Left ventricle myocardium inferior (tissue), 1 donor: ENCODE measurements around the gene VPREB3. TPM values are rescaled to one million over a fixed set of nuclear protein-coding genes. Genes with fewer than 3 reads are reported as not detected.

Source experiments
- DNase-seq: peaks from one replicate; pipeline ENCODE4 v3.0.0-alpha.2; 2020
- H3K27ac ChIP-seq: fragments of 200-600 bp; replicated peaks from 2 replicates; pipeline ENCODE4 v1.8.0; 2021
- H3K27me3 ChIP-seq: fragments of 200-600 bp; 2 replicates; pipeline ENCODE4 v1.8.0; 2021; ENCODE audit warnings: low read depth
- H3K36me3 ChIP-seq: fragments of 200-600 bp; 2 replicates; pipeline ENCODE4 v1.8.0; 2021
- H3K4me1 ChIP-seq: fragments of 200-600 bp; 2 replicates; pipeline ENCODE4 v1.8.0; 2021
- H3K4me3 ChIP-seq: fragments of 200-600 bp; 2 replicates; pipeline ENCODE4 v1.8.0; 2021; ENCODE audit warnings: mild to moderate bottlenecking, moderate library complexity
- H3K9me3 ChIP-seq: fragments of 200-600 bp; replicated peaks from 2 replicates; pipeline ENCODE4 v1.8.0; 2021
- intact Hi-C: fragments of 100-400 bp; cut with micrococcal nuclease; formaldehyde crosslinking; loops from one replicate; pipeline ENCODE4 v1.11.0; 2022
- total RNA-seq: library from RNA; stranded (reverse); fragmentation: NEBNext Ultra II Directional; extraction: Animal tissue kit (Norgen Biotek cat#: 25700); gene quantifications from one replicate; pipeline ENCODE4 v1.2.1, GENCODE V29; 2021
- TF ChIP-seq, protein P1 (sequence below): fragments of 200-600 bp; IDR thresholded peaks from 2 replicates; pipeline ENCODE4 v1.8.0; 2021; ENCODE audit warnings: antibody characterized with exemption, mild to moderate bottlenecking, borderline replicate concordance
- donor health status: DM: no; HTN: yes; CAD: no; lungs with severe emphysema.

Gene VPREB3
- total RNA-seq, 1 donor from 2014 or later, result 0.69 TPM

DNA sequence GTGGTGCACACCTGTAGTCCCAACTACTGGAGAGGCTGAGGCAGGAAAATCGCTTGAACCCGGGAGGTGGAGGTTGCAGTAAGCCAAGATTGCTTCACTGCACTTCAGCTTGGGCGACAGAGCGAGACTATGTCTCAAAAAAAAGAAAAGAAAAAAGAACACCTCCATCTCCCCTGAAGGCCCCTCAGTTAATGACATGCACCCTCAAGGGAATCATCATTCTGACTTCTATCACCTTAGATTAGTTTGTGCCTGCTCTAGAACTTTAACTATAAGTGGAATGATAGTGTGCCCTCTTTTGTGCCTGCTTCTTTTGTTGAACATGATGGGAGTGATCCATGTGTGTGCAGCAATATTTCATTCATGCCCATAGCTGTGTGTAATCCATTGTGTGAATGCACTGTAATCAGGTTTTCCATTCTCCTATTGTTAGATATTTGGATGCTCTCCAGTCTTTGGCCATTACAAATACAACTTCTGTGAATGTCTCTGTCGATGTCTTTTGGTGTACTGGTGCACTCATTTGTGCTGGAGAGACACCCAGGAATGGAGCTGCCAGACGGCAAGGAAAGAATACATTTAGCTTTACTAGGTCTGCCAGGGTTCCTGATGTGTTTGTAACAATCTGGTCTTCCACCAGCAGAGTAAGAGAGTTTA is 883 bp upstream of the VPREB3 start:
- TF ChIP-seq, protein P1, sequence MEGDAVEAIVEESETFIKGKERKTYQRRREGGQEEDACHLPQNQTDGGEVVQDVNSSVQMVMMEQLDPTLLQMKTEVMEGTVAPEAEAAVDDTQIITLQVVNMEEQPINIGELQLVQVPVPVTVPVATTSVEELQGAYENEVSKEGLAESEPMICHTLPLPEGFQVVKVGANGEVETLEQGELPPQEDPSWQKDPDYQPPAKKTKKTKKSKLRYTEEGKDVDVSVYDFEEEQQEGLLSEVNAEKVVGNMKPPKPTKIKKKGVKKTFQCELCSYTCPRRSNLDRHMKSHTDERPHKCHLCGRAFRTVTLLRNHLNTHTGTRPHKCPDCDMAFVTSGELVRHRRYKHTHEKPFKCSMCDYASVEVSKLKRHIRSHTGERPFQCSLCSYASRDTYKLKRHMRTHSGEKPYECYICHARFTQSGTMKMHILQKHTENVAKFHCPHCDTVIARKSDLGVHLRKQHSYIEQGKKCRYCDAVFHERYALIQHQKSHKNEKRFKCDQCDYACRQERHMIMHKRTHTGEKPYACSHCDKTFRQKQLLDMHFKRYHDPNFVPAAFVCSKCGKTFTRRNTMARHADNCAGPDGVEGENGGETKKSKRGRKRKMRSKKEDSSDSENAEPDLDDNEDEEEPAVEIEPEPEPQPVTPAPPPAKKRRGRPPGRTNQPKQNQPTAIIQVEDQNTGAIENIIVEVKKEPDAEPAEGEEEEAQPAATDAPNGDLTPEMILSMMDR, result no peak
- no peak for DNase-seq
- H3K36me3 ChIP-seq, result no peaks in the 10 kb centered on the region
- H3K27ac ChIP-seq, result no peak overlapping the region
- no peaks in the 10 kb centered on the region for H3K9me3 ChIP-seq
- H3K27me3 ChIP-seq, result no peaks in the 10 kb centered on the region
- H3K4me1 ChIP-seq, result peaks cover 14% of the 10 kb centered on the region
- intact Hi-C loops, result no loop called here
- no peak overlapping the region for H3K4me3 ChIP-seq

- TF ChIP-seq, protein P1, result no peak
- DNase-seq, result no peak
- no peaks in the 10 kb centered on the region for H3K9me3 ChIP-seq
- H3K4me3 ChIP-seq, result no peak overlapping the region
- H3K27me3 ChIP-seq, result no peaks in the 10 kb centered on the region
- peaks cover 21% of the 10 kb centered on the region for H3K4me1 ChIP-seq
- H3K27ac ChIP-seq, result no peak overlapping the region
- intact Hi-C loops, result no loop called here
- H3K36me3 ChIP-seq, result no peaks in the 10 kb centered on the region
Observed at GRCh38 chr22:23753385-23753784, 840 bp downstream of the VPREB3 start.

- intact Hi-C loops, result no loop called here
Observed at GRCh38 chr22:23752750-23753149, 1.5 kb downstream of the VPREB3 start.

DNA sequence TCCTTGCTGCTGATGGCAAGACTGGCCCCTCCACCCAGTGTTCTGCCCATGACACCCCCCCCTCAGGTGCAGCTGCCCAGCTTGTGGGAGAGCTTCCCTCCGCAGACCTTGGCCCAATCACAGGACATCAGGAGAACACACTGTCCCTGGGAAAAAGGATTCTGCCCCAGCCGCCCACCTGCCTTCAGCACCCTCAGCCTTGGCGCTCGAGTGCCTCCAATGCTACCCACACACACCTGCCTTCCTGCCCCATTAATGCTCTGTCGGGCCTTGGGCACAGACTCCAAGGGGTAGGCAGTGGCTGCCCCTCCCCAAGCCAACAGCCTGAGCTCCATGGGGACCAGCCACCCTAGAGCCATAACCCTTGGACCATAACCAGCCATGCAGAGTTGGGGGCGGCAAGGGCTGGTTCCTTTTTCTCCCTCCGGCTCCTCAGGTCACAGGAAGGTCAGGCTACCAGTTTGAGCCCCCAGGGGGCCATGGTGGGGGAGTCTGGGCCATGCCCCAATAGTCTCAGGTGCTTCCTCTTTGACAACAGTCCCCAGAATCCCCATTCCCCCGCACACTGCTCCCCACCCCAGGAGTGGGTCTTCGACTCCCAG is 2.0 kb downstream of the VPREB3 start:
- TF ChIP-seq, protein P1, result no peak
- no peak for DNase-seq
- intact Hi-C loops, result no loop called here
- Histone ChIP-seq H3K4me1 (peaks cover 21% of the 10 kb centered on the region), H3K9me3 (no peaks in the 10 kb centered on the region), H3K36me3 (no peaks in the 10 kb centered on the region), H3K27me3 (no peaks in the 10 kb centered on the region), H3K27ac (no peak overlapping the region), H3K4me3 (peak overlapping the region; percentile 83)

More at GRCh38 chr22:23752750-23753149, 1.5 kb downstream of the VPREB3 start:
- DNase-seq, result no peak
- Histone ChIP-seq H3K9me3 (no peaks in the 10 kb centered on the region), H3K4me1 (peaks cover 21% of the 10 kb centered on the region), H3K27me3 (no peaks in the 10 kb centered on the region), H3K4me3 (no peak overlapping the region), H3K36me3 (no peaks in the 10 kb centered on the region), H3K27ac (no peak overlapping the region)
- TF ChIP-seq, protein P1, result no peak

DNA sequence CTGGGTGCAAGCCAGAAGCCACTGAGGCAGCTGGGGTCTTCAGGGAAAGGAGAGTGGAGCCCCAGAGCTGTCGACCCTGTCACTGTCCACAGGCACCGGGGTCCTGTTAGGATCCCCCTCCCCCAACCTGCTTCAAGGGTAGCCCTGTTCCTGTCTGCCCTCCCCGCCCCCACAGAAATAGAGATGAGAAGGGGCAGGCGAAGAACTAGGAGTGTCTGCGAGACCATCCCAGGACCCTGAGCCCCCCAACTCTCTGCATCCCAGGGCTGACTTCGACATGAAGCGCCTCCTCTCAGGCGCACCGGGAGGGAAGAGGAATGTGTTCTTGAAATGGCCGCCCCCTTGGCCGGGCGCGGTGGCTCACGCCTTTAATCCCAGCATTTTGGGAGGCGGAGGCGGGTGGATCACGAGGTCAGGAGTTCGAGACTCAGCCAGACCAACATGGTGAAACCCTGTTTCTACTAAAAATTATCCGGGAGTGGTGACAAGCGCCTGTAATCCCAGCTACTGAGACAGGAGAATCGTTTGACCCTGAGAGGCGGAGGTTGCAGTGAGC is 2.7 kb downstream of the VPREB3 start:
- peak overlapping the region; percentile 91 for H3K27ac ChIP-seq
- intact Hi-C loops, result no loop called here
- H3K4me1 ChIP-seq, result peaks cover 21% of the 10 kb centered on the region
- DNase-seq, result no peak
- TF ChIP-seq, protein P1, result no peak
- no peaks in the 10 kb centered on the region for H3K27me3 ChIP-seq
- H3K9me3 ChIP-seq, result no peaks in the 10 kb centered on the region
- H3K4me3 ChIP-seq, result peak overlapping the region; percentile 83
- no peaks in the 10 kb centered on the region for H3K36me3 ChIP-seq
